HUES6 (cell line): Measurements from ENCODE around the gene UBA7.

Source experiments
- H3K27ac ChIP-seq: 2 replicates; pipeline ENCODE4 v1.7.0; 2013; ENCODE audit warnings: low read depth, mild to moderate bottlenecking, low read length, inconsistent platforms
- H3K27me3 ChIP-seq: 2 replicates; pipeline ENCODE4 v1.6.1; 2013; ENCODE audit warnings: low read length; ENCODE audit not compliant: control insufficient read depth, insufficient read depth
- H3K36me3 ChIP-seq: 2 replicates; pipeline ENCODE4 v1.6.1; 2013; ENCODE audit warnings: low read length; ENCODE audit not compliant: control insufficient read depth, insufficient read depth
- H3K4me1 ChIP-seq: 2 replicates; pipeline ENCODE4 v1.6.1; 2013; ENCODE audit warnings: low read length; ENCODE audit not compliant: control insufficient read depth, insufficient read depth
- H3K4me3 ChIP-seq: 2 replicates; pipeline ENCODE4 v1.5.1; 2013; ENCODE audit warnings: low read depth, low read length
- H3K9ac ChIP-seq: one replicate; pipeline ENCODE4 v1.6.1; 2013; ENCODE audit warnings: mild to moderate bottlenecking, low read length
- H3K9me3 ChIP-seq: 2 replicates; pipeline ENCODE4 v1.6.1; 2013; ENCODE audit warnings: low read depth, low read length; ENCODE audit not compliant: control insufficient read depth, insufficient read depth

The UBA7 gene

DNA sequence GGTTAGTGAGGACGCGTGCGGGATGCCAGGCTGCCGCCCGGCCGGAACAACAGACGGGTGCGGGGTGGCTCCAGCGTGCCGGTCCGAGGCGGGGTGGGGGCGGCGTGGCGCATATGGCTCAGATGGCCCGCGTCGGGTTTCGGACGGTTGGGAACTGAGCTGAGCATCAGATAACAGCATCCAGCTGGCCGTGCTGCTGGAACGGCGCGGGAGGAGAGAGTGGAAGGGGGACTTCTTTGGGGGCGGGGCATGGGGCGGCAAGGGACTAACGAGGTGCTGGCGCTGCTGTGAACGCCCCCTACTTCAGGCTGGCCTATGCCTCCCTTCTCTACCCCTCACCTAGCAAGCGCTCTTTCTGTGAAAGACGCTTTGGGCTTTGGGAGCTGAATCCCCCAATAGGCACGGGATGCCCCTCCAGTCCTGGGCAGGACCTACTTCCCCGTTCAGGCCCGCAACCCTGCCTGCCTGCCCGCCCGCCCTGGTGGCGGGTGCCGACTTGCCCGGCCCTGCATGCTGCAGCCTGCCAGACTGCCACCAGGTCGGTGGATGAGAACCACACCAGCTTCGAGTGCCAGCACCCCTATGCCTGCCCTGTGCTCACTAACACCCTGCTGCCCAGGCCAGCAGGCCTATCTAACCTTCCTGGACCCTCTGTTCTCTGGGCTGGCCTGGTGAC, 10.2 kb downstream of the UBA7 start:
- Histone ChIP-seq H3K9ac (no peak overlapping the region), H3K27ac (no peak overlapping the region), H3K4me3 (peak overlapping the region; percentile 95), H3K9me3 (no peaks in the 10 kb centered on the region), H3K4me1 (peaks cover 29% of the 10 kb centered on the region), H3K27me3 (peaks cover 48% of the 10 kb centered on the region), H3K36me3 (no peaks in the 10 kb centered on the region)

DNA sequence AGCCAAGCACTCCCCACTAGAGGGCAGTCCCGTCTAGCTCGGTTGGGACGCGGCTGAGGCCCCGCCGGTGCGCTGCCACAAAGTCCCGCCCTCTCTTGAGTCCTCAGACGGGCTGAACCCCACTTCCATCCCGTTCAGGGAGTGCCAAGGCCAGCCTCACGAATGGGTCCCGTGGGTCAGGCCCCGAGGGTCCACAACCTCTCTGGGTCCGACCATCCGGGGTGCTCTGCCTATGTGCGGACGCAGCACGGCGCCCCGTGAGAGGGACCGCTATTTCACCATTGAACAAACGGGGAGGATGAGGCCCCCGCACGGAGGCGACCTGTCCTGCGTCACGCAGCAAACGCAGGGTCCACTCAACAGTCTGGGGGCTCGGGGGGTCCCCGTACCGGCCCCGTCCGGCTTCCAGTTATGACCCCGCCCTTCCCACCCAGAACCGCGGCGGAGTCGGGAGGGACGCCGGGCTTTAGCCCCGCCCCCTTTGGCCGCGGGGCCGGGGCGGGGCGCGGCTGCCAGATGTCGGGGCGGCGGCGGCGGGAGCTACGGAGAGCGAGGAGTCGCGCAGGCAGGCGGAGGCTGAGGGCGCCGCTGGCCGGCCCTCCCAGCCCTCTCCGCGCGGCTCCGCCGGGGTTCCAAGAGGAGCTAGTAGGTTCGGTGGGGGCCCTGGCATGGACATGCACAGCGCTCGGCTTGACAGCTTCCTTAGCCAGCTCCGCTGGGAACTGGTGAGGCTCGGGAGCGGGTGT, 10.9 kb downstream of the UBA7 start, which contains the start of gene INKA1:
Gene INKA1 (plus strand): TSS at position 543 of the 746 bp plus-strand sequence. CDS start 132 bp downstream, at position 675.
- Histone ChIP-seq H3K9me3 (no peaks in the 10 kb centered on the region), H3K4me3 (peak within 1 kb of the TSS; percentile 95), H3K27ac (no peak within 1 kb of the TSS), H3K36me3 (no peaks in the 10 kb centered on the region), H3K9ac (peak within 1 kb of the TSS; percentile 54), H3K27me3 (peaks cover 48% of the 10 kb centered on the region), H3K4me1 (peaks cover 29% of the 10 kb centered on the region)

DNA sequence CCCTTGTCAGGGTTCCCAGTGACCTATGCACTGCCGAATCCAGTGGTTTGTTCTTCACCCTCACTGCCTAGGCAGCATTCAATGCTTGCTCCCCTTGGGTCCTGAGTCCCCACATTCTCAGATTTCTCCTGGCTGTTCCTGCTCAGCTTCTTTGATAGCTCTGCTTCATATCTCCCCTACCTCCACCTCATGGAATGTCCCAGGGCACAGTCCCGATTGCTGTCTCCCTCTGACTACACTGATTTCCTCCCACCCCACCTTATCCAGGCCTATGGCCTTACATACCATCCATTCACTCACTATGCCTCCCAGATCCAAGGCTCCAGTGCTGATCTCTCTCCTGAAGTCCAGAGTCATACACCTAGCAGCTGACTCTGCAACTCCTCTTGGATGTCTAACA, 12.6 kb downstream of the UBA7 start:
- H3K4me1 ChIP-seq: peaks cover 20% of the 10 kb centered on the region
- H3K4me3 ChIP-seq: no peak overlapping the region
- no peaks in the 10 kb centered on the region for H3K36me3 ChIP-seq
- peaks cover 48% of the 10 kb centered on the region for H3K27me3 ChIP-seq
- no peak overlapping the region for H3K27ac ChIP-seq
- no peaks in the 10 kb centered on the region for H3K9me3 ChIP-seq
- H3K9ac ChIP-seq: no peak overlapping the region

DNA sequence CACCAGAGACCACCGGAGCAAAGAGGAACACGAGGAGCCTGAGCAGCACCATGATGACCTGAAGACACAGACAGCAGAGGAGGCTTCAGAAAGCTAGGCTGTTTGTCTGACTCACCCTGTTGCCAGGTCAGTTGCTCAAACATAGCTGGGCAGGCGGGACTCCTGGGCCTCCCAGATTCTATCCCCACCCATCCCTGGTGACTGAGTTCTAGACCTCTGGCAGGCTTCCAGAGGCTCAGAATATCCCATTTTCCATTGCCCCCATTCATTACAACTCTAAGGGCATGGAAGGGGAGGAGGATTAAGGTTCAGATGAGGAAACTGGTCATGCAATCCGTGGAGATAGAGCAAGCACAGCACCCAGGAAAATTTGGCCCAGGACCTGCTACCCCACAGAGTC, 14.0 kb downstream of the UBA7 start, which contains the start of gene CDHR4:
Gene CDHR4 (minus strand): TSS at position 113 of the 400 bp plus-strand sequence. CDS start 61 bp downstream, at position 52.
- H3K27me3 ChIP-seq: peaks cover 39% of the 10 kb centered on the region
- no peak within 1 kb of the TSS for H3K27ac ChIP-seq
- H3K36me3 ChIP-seq: no peaks in the 10 kb centered on the region
- H3K9me3 ChIP-seq: no peaks in the 10 kb centered on the region
- H3K9ac ChIP-seq: no peak within 1 kb of the TSS
- no peak within 1 kb of the TSS for H3K4me3 ChIP-seq
- peaks cover 8% of the 10 kb centered on the region; the same call in 1 of the 2 replicates for H3K4me1 ChIP-seq

DNA sequence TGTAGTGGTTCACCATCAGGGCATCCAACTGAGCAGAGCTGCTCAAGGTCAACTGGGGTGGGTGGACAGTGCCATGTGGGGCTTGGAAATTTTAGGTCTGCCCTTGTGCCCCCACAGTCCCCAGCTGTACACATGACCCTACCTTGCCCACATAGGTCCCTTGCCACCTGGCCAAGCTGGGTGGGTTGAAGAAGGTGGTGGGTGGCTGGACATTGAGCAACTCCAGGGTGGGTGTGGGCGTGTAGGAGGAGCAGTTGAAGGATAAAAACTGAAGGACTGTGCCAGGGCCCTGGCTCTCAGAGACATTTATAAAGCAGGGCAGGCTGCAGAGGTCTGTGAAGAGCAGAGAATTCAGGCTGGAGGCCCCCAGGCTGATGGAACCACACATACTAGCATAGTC, 14.6 kb downstream of the UBA7 start:
- Histone ChIP-seq H3K36me3 (no peaks in the 10 kb centered on the region), H3K4me3 (no peak overlapping the region), H3K27ac (no peak overlapping the region), H3K9ac (no peak overlapping the region), H3K27me3 (peaks cover 32% of the 10 kb centered on the region), H3K9me3 (no peaks in the 10 kb centered on the region), H3K4me1 (peaks cover 8% of the 10 kb centered on the region; the same call in 1 of the 2 replicates)

DNA sequence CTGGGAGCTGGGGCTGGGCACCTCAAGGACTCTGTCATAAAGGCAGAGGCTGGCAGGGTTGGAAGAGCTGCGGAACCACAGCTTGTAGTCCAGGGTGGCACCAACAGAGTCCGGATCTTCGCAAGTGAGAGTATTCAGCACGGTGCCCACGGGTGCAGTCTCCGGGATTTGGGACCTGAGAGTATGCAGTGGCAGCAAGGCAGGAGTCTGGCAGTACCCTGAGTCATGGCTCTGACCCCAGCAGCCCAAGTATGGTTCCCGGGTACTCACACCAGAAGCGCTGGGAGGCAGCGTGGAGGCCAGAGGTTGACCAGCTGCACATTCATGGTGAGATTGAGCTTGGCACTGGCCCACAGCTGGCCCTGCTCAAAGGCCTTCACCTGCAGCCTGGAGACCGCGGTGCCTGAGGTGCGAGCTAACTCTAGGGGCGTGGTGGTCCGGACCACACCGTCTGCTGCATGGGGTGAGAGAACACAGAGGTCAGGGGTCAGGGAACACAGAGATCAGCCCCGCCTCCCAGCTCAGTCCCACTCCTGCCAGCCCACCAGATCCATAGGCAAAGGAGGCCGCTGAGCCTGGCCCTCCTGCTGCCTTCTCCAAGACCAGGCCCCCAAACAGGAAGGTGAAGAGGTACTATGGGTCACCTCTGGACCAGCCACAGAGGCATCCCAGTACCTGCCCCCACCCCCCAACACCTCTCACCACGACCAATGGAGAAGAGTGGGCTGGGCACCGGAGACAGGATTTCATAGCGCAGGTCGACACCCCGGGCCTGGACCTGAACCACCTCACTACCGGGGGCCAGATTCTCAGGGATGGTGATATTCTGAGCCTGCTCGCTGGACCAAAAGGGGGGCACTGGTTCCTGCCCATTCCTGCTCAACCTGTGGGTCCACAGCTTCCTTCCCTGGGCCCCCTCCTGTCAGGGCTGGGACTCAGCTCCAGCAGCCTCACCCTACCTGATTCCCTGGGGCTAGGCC, 18.5 kb downstream of the UBA7 start:
- H3K27ac ChIP-seq: no peak overlapping the region
- H3K9ac ChIP-seq: no peak overlapping the region
- no peaks in the 10 kb centered on the region for H3K9me3 ChIP-seq
- H3K36me3 ChIP-seq: no peaks in the 10 kb centered on the region
- peaks cover 8% of the 10 kb centered on the region; the same call in 1 of the 2 replicates for H3K27me3 ChIP-seq
- peaks cover 3% of the 10 kb centered on the region; the same call in 1 of the 2 replicates for H3K4me1 ChIP-seq
- H3K4me3 ChIP-seq: no peak overlapping the region

DNA sequence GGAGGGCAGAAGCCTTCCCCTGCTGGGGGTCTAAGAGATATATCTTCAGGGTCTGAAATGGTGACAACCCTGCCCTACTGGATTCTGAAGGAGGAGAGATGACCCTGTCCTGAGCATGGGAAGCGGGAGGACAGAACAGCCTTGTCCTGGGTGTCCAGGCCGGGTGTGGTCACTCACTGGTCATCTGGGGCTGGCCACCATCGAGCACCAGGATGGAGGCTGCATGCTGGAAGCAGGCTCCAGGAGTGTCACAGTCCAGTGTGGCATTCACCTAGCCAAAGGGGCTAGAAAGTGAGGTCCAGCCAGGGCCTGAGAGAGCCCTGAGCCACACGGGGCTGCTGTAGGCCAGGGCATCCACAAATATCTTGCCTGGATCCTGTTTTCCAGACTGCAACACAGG, 19.3 kb downstream of the UBA7 start:
- no peak overlapping the region for H3K27ac ChIP-seq
- H3K9me3 ChIP-seq: no peaks in the 10 kb centered on the region
- peaks cover 5% of the 10 kb centered on the region; the same call in 1 of the 2 replicates for H3K4me1 ChIP-seq
- peaks cover 2% of the 10 kb centered on the region; the same call in 1 of the 2 replicates for H3K27me3 ChIP-seq
- H3K4me3 ChIP-seq: no peak overlapping the region
- H3K36me3 ChIP-seq: no peaks in the 10 kb centered on the region
- no peak overlapping the region for H3K9ac ChIP-seq

DNA sequence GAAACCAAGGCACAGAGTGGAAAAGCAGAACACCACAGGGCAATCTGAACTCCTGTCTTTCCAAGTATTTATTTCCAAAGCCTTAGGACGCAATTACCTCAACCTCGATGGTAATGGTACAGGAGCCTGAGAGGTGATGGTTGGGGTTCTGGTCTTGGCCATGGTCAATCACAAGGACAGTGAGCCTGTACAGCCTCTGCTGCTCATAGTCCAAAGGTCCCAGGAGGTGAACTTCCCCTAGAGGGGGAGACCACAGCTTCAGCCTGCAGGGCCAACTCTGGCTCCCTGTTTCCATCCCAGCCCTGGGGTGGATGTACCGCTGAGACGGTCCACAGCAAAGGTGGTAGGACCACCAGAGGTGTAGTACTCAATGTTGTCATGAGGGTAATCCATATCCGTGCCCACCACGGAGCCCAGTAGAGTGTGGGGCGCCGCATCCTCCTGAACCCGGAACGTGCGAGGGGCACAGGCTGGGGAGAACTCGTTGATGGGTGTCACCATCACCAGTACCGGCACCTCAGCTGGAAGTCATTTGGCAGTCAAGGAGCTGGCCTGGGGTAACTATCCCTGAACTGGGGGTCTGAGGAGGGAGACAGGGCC, 20.2 kb downstream of the UBA7 start:
- no peak overlapping the region for H3K27ac ChIP-seq
- no peaks in the 10 kb centered on the region for H3K27me3 ChIP-seq
- H3K9ac ChIP-seq: no peak overlapping the region
- H3K4me1 ChIP-seq: peaks cover 5% of the 10 kb centered on the region; the same call in 1 of the 2 replicates
- no peaks in the 10 kb centered on the region for H3K9me3 ChIP-seq
- no peak overlapping the region for H3K4me3 ChIP-seq
- H3K36me3 ChIP-seq: no peaks in the 10 kb centered on the region

DNA sequence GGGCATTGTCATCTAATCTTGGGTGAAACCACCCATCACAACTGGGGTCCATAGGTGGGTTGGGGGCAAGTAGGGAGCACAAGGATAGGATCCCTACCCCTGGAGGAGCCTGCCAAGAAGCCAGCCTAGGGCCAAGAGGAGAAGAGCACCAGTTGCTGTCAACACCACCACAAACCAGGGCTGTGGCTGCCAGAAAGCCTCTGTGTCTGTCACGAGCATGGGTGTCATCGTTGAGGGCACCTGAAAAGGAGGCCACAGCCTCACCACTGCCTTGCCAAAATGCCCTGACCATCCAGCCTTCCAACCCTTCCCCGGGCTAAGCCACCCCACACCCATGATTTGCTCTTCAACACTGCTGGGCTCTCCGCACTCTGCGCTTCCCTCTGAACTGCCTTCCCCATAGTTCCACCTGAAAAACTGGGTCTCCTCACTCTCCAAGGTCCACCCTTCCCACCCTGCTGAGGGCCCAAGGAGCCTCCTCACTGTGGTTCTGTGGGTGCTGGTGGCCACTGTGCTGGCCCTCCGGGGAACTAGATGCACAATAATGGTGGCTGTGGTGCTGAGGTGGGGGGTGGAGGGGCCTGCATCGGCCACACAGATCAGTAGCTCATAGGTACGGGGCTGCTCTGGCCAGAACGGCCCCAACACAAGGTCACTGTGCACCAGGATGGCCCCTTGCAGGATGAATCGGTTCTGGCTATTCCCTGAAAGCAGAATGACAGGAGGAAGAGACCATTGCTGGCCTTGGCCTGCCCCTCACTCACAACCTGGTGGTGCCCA, 21.2 kb downstream of the UBA7 start:
- Histone ChIP-seq H3K27me3 (no peaks in the 10 kb centered on the region), H3K4me1 (peaks cover 5% of the 10 kb centered on the region; the same call in 1 of the 2 replicates), H3K9me3 (no peaks in the 10 kb centered on the region), H3K36me3 (no peaks in the 10 kb centered on the region), H3K9ac (no peak overlapping the region), H3K27ac (no peak overlapping the region), H3K4me3 (no peak overlapping the region)

DNA sequence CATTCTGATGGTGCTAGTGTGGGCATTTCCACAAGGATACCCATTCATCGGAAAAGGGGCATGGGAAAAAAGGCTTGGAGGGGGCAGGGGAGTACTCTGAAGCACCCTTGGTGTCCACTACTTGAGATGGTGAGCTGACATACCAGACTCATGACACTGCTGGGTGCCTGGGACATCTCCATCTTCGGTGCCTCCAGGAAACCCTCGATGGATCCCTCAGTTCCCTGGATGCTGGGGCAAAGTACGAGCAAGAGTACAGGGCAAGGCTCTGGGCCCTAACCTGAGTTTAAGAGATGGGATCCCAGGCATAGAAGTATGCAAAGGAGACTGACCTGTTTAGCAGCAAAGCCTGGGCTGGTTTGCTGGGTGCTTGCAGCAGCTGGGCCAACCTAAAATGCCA, 22.2 kb downstream of the UBA7 start:
- Histone ChIP-seq H3K4me1 (peaks cover 10% of the 10 kb centered on the region), H3K9ac (no peak overlapping the region), H3K9me3 (no peaks in the 10 kb centered on the region), H3K4me3 (no peak overlapping the region), H3K27me3 (no peaks in the 10 kb centered on the region), H3K27ac (no peak overlapping the region), H3K36me3 (no peaks in the 10 kb centered on the region)
